ENCODE measurements around the gene TTC7B. TPM values are rescaled to one million over a fixed set of nuclear protein-coding genes. Genes with fewer than 3 reads are reported as not detected.

The TTC7B gene
- total RNA-seq, 4 donors from 2014 or later, result 8.4 to 11.2 (median 9.2) TPM

- TF ChIP-seq EP300 (IDR thresholded peaks at IDR 0.05; ENCODE audit: low read depth), result no peak
- TF ChIP-seq POLR2AphosphoS5 (IDR thresholded peaks at IDR 0.05), result no peak
- TF ChIP-seq POLR2A (IDR thresholded peaks at IDR 0.05), result no peak
- TF ChIP-seq CTCF (IDR thresholded peaks at IDR 0.05), result no peak
- in situ Hi-C loops (cut with MboI; ENCODE audit: low pct_ligation_motif_present in 1 of 4, low pct_unique_long_range_greater_than_20kb in 1 of 4, low sequenced_read_pairs in 3 of 4) (no loop called here), intact Hi-C loops (cut with DNase I; ENCODE audit: low total_unique reads) (no loop called here)
- WGBS, 2 donors (ENCODE audit: low coverage in 1 of 2), result 56% methylated on average over 12 of the region's 12 CpGs; no CpG with 5 or more reads in 1 of the 2 donors
- DNase-seq, result peak; percentile 43
- H3K27ac ChIP-seq, result no peak overlapping the region
- no peaks in the 10 kb centered on the region for H3K36me3 ChIP-seq
- no peaks in the 10 kb centered on the region for H3K27me3 ChIP-seq
- H3K9me3 ChIP-seq, result no peaks in the 10 kb centered on the region
- H3K4me3 ChIP-seq, result no peak overlapping the region
- peaks cover 0 to 17% (median 1%) of the 10 kb centered on the region in 4 donors for H3K4me1 ChIP-seq
Observed at GRCh38 chr14:90495357-90496276, 320.6 kb downstream of the TTC7B start.

- H3K4me1 ChIP-seq, result peaks cover 0 to 19% (median 2%) of the 10 kb centered on the region in 4 donors
- WGBS, 2 donors (ENCODE audit: low coverage in 1 of 2), result 44 to 65% methylated on average over 3 to 11 of the region's 11 CpGs
- in situ Hi-C loops (cut with MboI; ENCODE audit: low pct_ligation_motif_present in 1 of 4, low pct_unique_long_range_greater_than_20kb in 1 of 4, low sequenced_read_pairs in 3 of 4) (no loop called here), intact Hi-C loops (cut with DNase I; ENCODE audit: low total_unique reads) (no loop called here)
- DNase-seq, result no peak
- no peaks in the 10 kb centered on the region for H3K36me3 ChIP-seq
- H3K9me3 ChIP-seq, result no peaks in the 10 kb centered on the region
- H3K27me3 ChIP-seq, result no peaks in the 10 kb centered on the region
- H3K27ac ChIP-seq, result no peak overlapping the region
- H3K4me3 ChIP-seq, result no peak overlapping the region
- TF ChIP-seq POLR2A (IDR thresholded peaks at IDR 0.05), result no peak
- TF ChIP-seq POLR2AphosphoS5 (IDR thresholded peaks at IDR 0.05), result no peak
- no peak for TF ChIP-seq EP300 (IDR thresholded peaks at IDR 0.05; ENCODE audit: low read depth)
- no peak for TF ChIP-seq CTCF (IDR thresholded peaks at IDR 0.05)
Observed at GRCh38 chr14:90491911-90492531, 324.2 kb downstream of the TTC7B start.

- TF ChIP-seq CTCF (IDR thresholded peaks at IDR 0.05) (no peak), POLR2AphosphoS5 (IDR thresholded peaks at IDR 0.05) (peak in 1 of 3 donors; percentile 23), EP300 (IDR thresholded peaks at IDR 0.05; ENCODE audit: low read depth) (no peak)
- in situ Hi-C loops (cut with MboI; ENCODE audit: low pct_ligation_motif_present in 1 of 4, low pct_unique_long_range_greater_than_20kb in 1 of 4, low sequenced_read_pairs in 3 of 4), result no loop called here
- peak overlapping the region in 1 of 4 donors; percentile 3 for H3K27ac ChIP-seq
- H3K4me3 ChIP-seq, result no peak overlapping the region
- peaks cover 0 to 19% (median 2%) of the 10 kb centered on the region in 4 donors for H3K4me1 ChIP-seq
- intact Hi-C loops (cut with DNase I; ENCODE audit: low total_unique reads), result no loop called here
- no peak for DNase-seq
- WGBS, 2 donors (ENCODE audit: low coverage in 1 of 2), result 0 to 60% methylated on average over 1 to 9 of the region's 9 CpGs
- H3K27me3 ChIP-seq, result no peaks in the 10 kb centered on the region
- H3K36me3 ChIP-seq, result no peaks in the 10 kb centered on the region
- no peaks in the 10 kb centered on the region for H3K9me3 ChIP-seq
Observed at GRCh38 chr14:90491221-90491885, 324.9 kb downstream of the TTC7B start.

DNA sequence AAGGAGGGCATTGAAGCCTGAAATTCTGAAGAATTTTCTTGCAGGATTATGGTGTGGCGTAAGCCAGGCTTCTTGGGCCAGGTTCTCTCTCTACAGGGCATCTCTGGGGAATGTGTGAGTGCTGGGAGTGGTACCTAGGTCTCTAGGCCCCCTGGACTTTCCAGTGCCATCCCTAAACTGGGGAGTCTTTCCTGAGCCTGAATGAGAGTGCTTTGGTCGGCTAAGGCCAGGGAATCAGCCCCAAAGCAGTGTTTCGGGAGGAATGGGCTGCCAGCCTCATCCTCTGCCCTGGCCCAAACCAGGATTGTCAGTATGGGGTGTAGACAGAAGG, 325.5 kb downstream of the TTC7B start:
- H3K4me3 ChIP-seq, result no peak overlapping the region

More for the DNA sequence above, 325.5 kb downstream of the TTC7B start:
- DNase-seq, result no peak
- no peaks in the 10 kb centered on the region for H3K27me3 ChIP-seq
- no peak overlapping the region for H3K27ac ChIP-seq
- TF ChIP-seq POLR2AphosphoS5 (IDR thresholded peaks at IDR 0.05) (no peak), CTCF (IDR thresholded peaks at IDR 0.05) (no peak), EP300 (IDR thresholded peaks at IDR 0.05; ENCODE audit: low read depth) (no peak), POLR2A (IDR thresholded peaks at IDR 0.05) (no peak)
- in situ Hi-C loops (cut with MboI; ENCODE audit: low pct_ligation_motif_present in 1 of 4, low pct_unique_long_range_greater_than_20kb in 1 of 4, low sequenced_read_pairs in 3 of 4), result no loop called here
- no peaks in the 10 kb centered on the region for H3K36me3 ChIP-seq
- intact Hi-C loops (cut with DNase I; ENCODE audit: low total_unique reads), result no loop called here
- H3K4me1 ChIP-seq, result peaks cover 0 to 19% (median 2%) of the 10 kb centered on the region in 4 donors
- 80 to 93% methylated on average over 1 to 3 of the region's 3 CpGs for WGBS, 2 donors (ENCODE audit: low coverage in 1 of 2)
- no peaks in the 10 kb centered on the region for H3K9me3 ChIP-seq
